Cardiac muscle cell (in vitro differentiated cells and primary cell): ENCODE results near the gene PSMA5. TPM values are rescaled to one million over a fixed set of nuclear protein-coding genes. Genes with fewer than 3 reads are reported as not detected.

Experiments used
- DNase-seq, 2 donors: peaks; one replicate each; pipeline versions ENCODE4 v3.0.0 to v3.0.0-alpha.2; 2010 to 2017; ENCODE audit warnings: low read depth in 1 of 2, low spot score in 1 of 2
- H3K27ac ChIP-seq: fragments of 200-600 bp; sonication (generic); 2 replicates; pipeline ENCODE4 v1.5.1; 2016
- H3K27me3 ChIP-seq: fragments of 200-600 bp; sonication (generic); 2 replicates; pipeline ENCODE4 v1.6.0; 2016; ENCODE audit warnings: control low read depth
- H3K36me3 ChIP-seq: fragments of 200-600 bp; sonication (generic); 2 replicates; pipeline ENCODE4 v1.5.1; 2016; ENCODE audit warnings: control low read depth
- H3K4me1 ChIP-seq: fragments of 200-600 bp; sonication (generic); 2 replicates; pipeline ENCODE4 v1.8.1; 2017; ENCODE audit warnings: low read depth, mild to moderate bottlenecking, mixed run types
- H3K4me3 ChIP-seq: fragments of 200-600 bp; sonication (generic); 2 replicates; pipeline ENCODE4 v1.5.1; 2016; ENCODE audit warnings: mild to moderate bottlenecking
- H3K9me3 ChIP-seq: fragments of 200-600 bp; sonication (generic); 2 replicates; pipeline ENCODE4 v1.5.1; 2017; ENCODE audit warnings: low read depth, mild to moderate bottlenecking, control low read depth
- CTCF ChIP-seq: IDR thresholded peaks from 2 replicates; pipeline ENCODE4 v1.5.1; 2012; ENCODE audit warnings: low read depth, mild to moderate bottlenecking, low read length
- polyA plus RNA-seq: library from polyadenylated mRNA; unstranded; fragments of >200 nt; fragmentation: Nextera tagmentation; extraction: Ambion mirVana; gene quantifications from 2 replicates; pipeline ENCODE4 v1.2.1, GENCODE V29; 2016
- total RNA-seq: library from RNA; depleted of rRNA; stranded (reverse); fragments of >200 nt; gene quantifications from 2 replicates; pipeline ENCODE4 v1.2.3, GENCODE V29; 2016

Gene PSMA5
- total and polyA plus RNA-seq, 2 experiments from 2014 or later, result 24.8 to 103 TPM

GRCh38 chr1:109468903-109469302 lies 42.7 kb upstream of the PSMA5 start:
- no peak for DNase-seq
- TF ChIP-seq CTCF, result no peak
- no peak overlapping the region for H3K27ac ChIP-seq
- no peaks in the 10 kb centered on the region for H3K36me3 ChIP-seq
- no peak overlapping the region for H3K4me3 ChIP-seq
- H3K4me1 ChIP-seq, result peaks cover 6% of the 10 kb centered on the region
- H3K27me3 ChIP-seq, result peaks cover 29% of the 10 kb centered on the region
- no peaks in the 10 kb centered on the region for H3K9me3 ChIP-seq

- Histone ChIP-seq H3K27me3 (peaks cover 37% of the 10 kb centered on the region), H3K9me3 (no peaks in the 10 kb centered on the region), H3K4me3 (no peak overlapping the region), H3K4me1 (peaks cover 6% of the 10 kb centered on the region), H3K36me3 (no peaks in the 10 kb centered on the region), H3K27ac (peak overlapping the region; percentile 96)
- TF ChIP-seq CTCF, result no peak
- no peak for DNase-seq
These were observed 41.8 kb upstream of the PSMA5 start for GRCh38 chr1:109468061-109468460.

- H3K9me3 ChIP-seq, result no peaks in the 10 kb centered on the region
- DNase-seq, result no peak
- peaks cover 42% of the 10 kb centered on the region for H3K27me3 ChIP-seq
- no peaks in the 10 kb centered on the region for H3K36me3 ChIP-seq
- H3K4me1 ChIP-seq, result peaks cover 6% of the 10 kb centered on the region
- peak overlapping the region; percentile 96 for H3K27ac ChIP-seq
- no peak for TF ChIP-seq CTCF
- peak overlapping the region; percentile 72 for H3K4me3 ChIP-seq
These were observed 41.1 kb upstream of the PSMA5 start for GRCh38 chr1:109467301-109467777.

GRCh38 chr1:109466452-109467300 lies 40.4 kb upstream of the PSMA5 start, which contains the start of gene SYPL2:
SYPL2 (plus strand) TSS chr1:109466546; CDS start chr1:109466844, 298 bp downstream.
- H3K27ac ChIP-seq, result peak within 1 kb of the TSS; percentile 96
- TF ChIP-seq CTCF, result no peak
- H3K4me3 ChIP-seq, result peak within 1 kb of the TSS; percentile 72
- H3K36me3 ChIP-seq, result no peaks in the 10 kb centered on the region
- H3K4me1 ChIP-seq, result peaks cover 6% of the 10 kb centered on the region
- peak; percentile 21 to 85 for DNase-seq
- H3K27me3 ChIP-seq, result peaks cover 46% of the 10 kb centered on the region
- H3K9me3 ChIP-seq, result no peaks in the 10 kb centered on the region

GRCh38 chr1:109466125-109466451 lies 39.8 kb upstream of the PSMA5 start:
- TF ChIP-seq CTCF, result no peak
- Histone ChIP-seq H3K4me1 (peaks cover 6% of the 10 kb centered on the region), H3K27me3 (peaks cover 46% of the 10 kb centered on the region), H3K36me3 (no peaks in the 10 kb centered on the region), H3K9me3 (no peaks in the 10 kb centered on the region), H3K4me3 (peak overlapping the region; percentile 72), H3K27ac (peak overlapping the region; percentile 96)
- DNase-seq, result no peak
